Measurements from ENCODE around the gene TLL1. TPM values are rescaled to one million over a fixed set of nuclear protein-coding genes. Genes with fewer than 3 reads are reported as not detected.

TLL1 gene
- total RNA-seq, 1 experiment from 2014 or later: 0.46 TPM

DNA sequence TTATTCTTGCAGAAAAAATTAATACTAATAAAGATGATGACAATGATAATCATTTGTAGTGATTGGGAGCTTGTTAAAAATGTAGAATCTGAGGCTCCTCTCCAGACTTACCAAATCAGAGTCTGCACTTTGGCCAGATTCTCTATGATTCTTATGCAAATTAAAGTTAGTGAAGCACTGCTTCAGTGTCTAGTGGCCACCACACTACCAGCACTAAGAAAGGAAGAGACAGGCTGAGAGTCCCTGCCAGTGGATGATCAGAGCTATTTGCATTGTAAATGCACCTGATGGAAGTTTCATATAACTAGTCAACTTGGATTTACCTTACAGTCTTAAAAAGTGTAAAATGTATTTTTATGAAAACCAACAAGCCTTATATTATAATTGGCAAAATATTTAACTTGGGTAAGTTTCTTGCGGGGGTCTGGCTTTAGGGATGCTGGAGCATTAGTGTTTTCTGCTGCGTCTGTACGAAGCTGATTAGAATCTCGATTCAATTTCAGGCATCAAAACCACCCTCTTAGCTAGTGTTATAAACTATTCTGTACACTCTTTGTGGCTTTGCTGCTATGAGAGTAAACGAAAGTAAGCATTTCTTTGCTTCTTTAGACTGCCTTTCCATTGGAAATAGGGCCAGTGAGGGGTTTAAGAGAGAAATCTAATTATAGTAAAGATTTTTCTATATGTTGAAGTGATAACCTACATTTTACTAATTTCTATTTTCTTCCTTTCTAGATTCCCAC is 114.1 kb downstream of the TLL1 start:
- Histone ChIP-seq H3F3A (ENCODE audit: insufficient read depth, low read depth) (no peaks in the 10 kb centered on the region), H3K9me3 (ENCODE audit: insufficient read depth, low read depth) (no peaks in the 10 kb centered on the region), H3K27me3 (ENCODE audit: insufficient read depth, low read depth) (no peaks in the 10 kb centered on the region), H3K9me2 (ENCODE audit: insufficient read depth) (no peaks in the 10 kb centered on the region), H4K20me1 (ENCODE audit: insufficient read depth) (no peaks in the 10 kb centered on the region), H3K4me2 (no peak overlapping the region), H3K4me1 (replicated peaks; ENCODE audit: insufficient read depth) (no peaks in the 10 kb centered on the region), H3K27ac (no peak overlapping the region), H3K4me3 (no peak overlapping the region), H3K79me2 (ENCODE audit: low read depth) (no peaks in the 10 kb centered on the region), H3K36me3 (ENCODE audit: low read depth) (no peaks in the 10 kb centered on the region), H2AFZ (no peak overlapping the region)
- BruUV-seq (replicated peaks): no TSS peak
- ChIA-PET POLR2A (ENCODE audit: unreplicated experiment) (no interaction called here), CTCF (no interaction called here)
- DNase-seq: no peak
- intact Hi-C loops (cut with micrococcal nuclease; ENCODE audit: unreplicated experiment): no loop called here
- TF ChIP-seq, protein P1, sequence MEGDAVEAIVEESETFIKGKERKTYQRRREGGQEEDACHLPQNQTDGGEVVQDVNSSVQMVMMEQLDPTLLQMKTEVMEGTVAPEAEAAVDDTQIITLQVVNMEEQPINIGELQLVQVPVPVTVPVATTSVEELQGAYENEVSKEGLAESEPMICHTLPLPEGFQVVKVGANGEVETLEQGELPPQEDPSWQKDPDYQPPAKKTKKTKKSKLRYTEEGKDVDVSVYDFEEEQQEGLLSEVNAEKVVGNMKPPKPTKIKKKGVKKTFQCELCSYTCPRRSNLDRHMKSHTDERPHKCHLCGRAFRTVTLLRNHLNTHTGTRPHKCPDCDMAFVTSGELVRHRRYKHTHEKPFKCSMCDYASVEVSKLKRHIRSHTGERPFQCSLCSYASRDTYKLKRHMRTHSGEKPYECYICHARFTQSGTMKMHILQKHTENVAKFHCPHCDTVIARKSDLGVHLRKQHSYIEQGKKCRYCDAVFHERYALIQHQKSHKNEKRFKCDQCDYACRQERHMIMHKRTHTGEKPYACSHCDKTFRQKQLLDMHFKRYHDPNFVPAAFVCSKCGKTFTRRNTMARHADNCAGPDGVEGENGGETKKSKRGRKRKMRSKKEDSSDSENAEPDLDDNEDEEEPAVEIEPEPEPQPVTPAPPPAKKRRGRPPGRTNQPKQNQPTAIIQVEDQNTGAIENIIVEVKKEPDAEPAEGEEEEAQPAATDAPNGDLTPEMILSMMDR (conservative IDR thresholded peaks at IDR 0.05): no peak
- no peak for TF ChIP-seq EZH2 (IDR thresholded peaks at IDR 0.05; ENCODE audit: low read depth)

DNA sequence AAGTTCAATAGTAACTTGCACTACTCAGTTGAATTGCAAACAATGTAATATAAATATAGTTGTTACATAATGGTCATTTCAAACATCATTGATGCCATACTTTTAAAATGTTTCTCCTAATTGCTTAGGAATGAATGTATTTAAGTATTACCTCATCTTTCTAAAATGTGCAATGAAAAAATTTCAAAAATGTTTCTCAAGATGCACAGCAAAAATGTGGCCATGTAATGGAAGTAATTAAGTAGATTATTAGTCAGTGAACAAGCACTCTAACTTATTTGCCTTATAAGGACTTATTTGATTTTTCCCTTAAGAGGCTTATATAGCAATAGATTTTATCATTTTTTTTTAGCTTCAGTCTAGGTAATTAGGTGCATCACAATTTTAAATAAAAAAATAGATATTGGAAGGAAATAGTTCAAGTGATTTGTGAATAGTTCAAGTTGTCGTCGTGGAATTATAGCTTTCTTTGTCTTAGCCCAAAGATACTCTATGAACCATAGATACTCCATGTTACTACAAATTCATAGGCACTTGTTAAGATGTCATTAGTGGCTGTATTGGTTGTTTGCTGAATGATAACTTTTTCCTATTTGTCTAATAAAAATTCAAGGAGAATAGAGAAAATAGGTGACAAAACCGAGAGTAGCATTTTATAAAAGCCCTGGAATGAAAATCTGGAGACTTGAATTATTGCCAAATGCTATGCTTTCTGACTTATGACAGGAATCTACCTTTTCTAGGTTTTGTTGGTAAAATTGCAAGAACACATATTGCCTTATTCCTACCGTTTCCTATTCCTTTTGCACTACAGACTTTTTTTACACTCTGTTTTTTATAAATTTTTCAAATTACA is 118.5 kb downstream of the TLL1 start:
- Histone ChIP-seq H3K4me3 (no peak overlapping the region), H3F3A (ENCODE audit: insufficient read depth, low read depth) (no peaks in the 10 kb centered on the region), H3K27ac (no peak overlapping the region), H2AFZ (no peak overlapping the region), H3K27me3 (ENCODE audit: insufficient read depth, low read depth) (no peaks in the 10 kb centered on the region), H3K9me3 (ENCODE audit: insufficient read depth, low read depth) (no peaks in the 10 kb centered on the region), H3K79me2 (ENCODE audit: low read depth) (no peaks in the 10 kb centered on the region), H4K20me1 (ENCODE audit: insufficient read depth) (no peaks in the 10 kb centered on the region), H3K9me2 (ENCODE audit: insufficient read depth) (no peaks in the 10 kb centered on the region), H3K36me3 (ENCODE audit: low read depth) (no peaks in the 10 kb centered on the region), H3K4me2 (no peak overlapping the region), H3K4me1 (replicated peaks; ENCODE audit: insufficient read depth) (no peaks in the 10 kb centered on the region)
- intact Hi-C loops (cut with micrococcal nuclease; ENCODE audit: unreplicated experiment): no loop called here
- no peak for DNase-seq
- ChIA-PET CTCF (no interaction called here), POLR2A (ENCODE audit: unreplicated experiment) (no interaction called here)
- BruUV-seq (replicated peaks): no TSS peak
- TF ChIP-seq, protein P1 (conservative IDR thresholded peaks at IDR 0.05): no peak
- TF ChIP-seq EZH2 (IDR thresholded peaks at IDR 0.05; ENCODE audit: low read depth): no peak

DNA sequence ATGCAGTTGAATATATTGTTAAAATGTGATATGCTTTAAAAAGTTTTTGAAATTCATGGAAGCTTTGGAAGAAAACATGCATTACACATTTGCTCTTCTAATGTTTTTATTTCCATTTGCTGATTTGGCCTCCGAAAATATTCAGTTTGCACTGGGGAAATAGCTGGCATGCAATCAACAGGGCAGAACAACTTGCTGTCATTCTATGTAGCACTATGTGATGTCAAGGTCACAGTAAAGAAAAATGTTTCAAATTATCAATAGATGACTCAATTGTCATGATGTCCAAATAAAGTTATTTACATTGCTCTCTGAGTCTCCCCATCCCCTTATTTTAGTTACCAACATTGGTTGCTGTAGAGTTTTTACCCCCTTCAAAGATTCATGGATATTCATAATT is 119.2 kb downstream of the TLL1 start:
- H3K4me1 ChIP-seq (replicated peaks; ENCODE audit: insufficient read depth): no peaks in the 10 kb centered on the region
- DNase-seq: no peak
- H3K36me3 ChIP-seq (ENCODE audit: low read depth): no peaks in the 10 kb centered on the region
- H3K4me2 ChIP-seq: no peak overlapping the region
- H4K20me1 ChIP-seq (ENCODE audit: insufficient read depth): no peaks in the 10 kb centered on the region
- H3K27ac ChIP-seq: no peak overlapping the region
- H2AFZ ChIP-seq: no peak overlapping the region
- ChIA-PET CTCF (no interaction called here), POLR2A (ENCODE audit: unreplicated experiment) (no interaction called here)
- no peaks in the 10 kb centered on the region for H3K9me3 ChIP-seq (ENCODE audit: insufficient read depth, low read depth)
- H3F3A ChIP-seq (ENCODE audit: insufficient read depth, low read depth): no peaks in the 10 kb centered on the region
- no peaks in the 10 kb centered on the region for H3K79me2 ChIP-seq (ENCODE audit: low read depth)
- TF ChIP-seq, protein P1 (conservative IDR thresholded peaks at IDR 0.05): no peak
- TF ChIP-seq EZH2 (IDR thresholded peaks at IDR 0.05; ENCODE audit: low read depth): no peak
- no peaks in the 10 kb centered on the region for H3K9me2 ChIP-seq (ENCODE audit: insufficient read depth)
- H3K4me3 ChIP-seq: no peak overlapping the region
- intact Hi-C loops (cut with micrococcal nuclease; ENCODE audit: unreplicated experiment): no loop called here
- BruUV-seq (replicated peaks): no TSS peak
- no peaks in the 10 kb centered on the region for H3K27me3 ChIP-seq (ENCODE audit: insufficient read depth, low read depth)

Measured in PC-9 (cell line).